Ectodermal cell (in vitro differentiated cells): ENCODE measurements around the gene SPTBN1.
"Not testable (repeated sequence)": the region's sequence is repeated elsewhere in the genome, so short reads cannot be mapped to it uniquely, and the experiment has no call there.

ENCODE experiments used
- H3K27ac ChIP-seq: 2 replicates; pipeline ENCODE4 v1.7.0; 2013; ENCODE audit warnings: mild to moderate bottlenecking, low read depth, low read length; ENCODE audit not compliant: insufficient read depth, poor library complexity, severe bottlenecking
- H3K27me3 ChIP-seq: 2 replicates; pipeline ENCODE4 v1.7.0; 2013; ENCODE audit warnings: mild to moderate bottlenecking, low read length; ENCODE audit not compliant: insufficient read depth, control insufficient read depth, poor library complexity, severe bottlenecking
- H3K36me3 ChIP-seq: one replicate; pipeline ENCODE4 v1.7.0; 2013; ENCODE audit warnings: low read length; ENCODE audit not compliant: control insufficient read depth, insufficient read depth
- H3K4me1 ChIP-seq: one replicate; pipeline ENCODE4 v1.7.0; 2013; ENCODE audit warnings: low read length; ENCODE audit not compliant: control insufficient read depth, insufficient read depth
- H3K4me3 ChIP-seq: 2 replicates; pipeline ENCODE4 v1.7.0; 2013; ENCODE audit warnings: low read depth, low read length, control low read depth; ENCODE audit not compliant: insufficient read depth
- H3K9me3 ChIP-seq: 2 replicates; pipeline ENCODE4 v1.7.0; 2013; ENCODE audit warnings: mild to moderate bottlenecking, low read length, moderate library complexity; ENCODE audit not compliant: control insufficient read depth
- WGBS, 2 experiments: methylation state at CpG; one replicate each; pipeline ENCODE4 v1.1.7; 2013; ENCODE audit warnings: missing lambda C conversion rate in 2 of 2; 5-methylcytosine and 5-hydroxymethylcytosine counted together

Gene SPTBN1

DNA sequence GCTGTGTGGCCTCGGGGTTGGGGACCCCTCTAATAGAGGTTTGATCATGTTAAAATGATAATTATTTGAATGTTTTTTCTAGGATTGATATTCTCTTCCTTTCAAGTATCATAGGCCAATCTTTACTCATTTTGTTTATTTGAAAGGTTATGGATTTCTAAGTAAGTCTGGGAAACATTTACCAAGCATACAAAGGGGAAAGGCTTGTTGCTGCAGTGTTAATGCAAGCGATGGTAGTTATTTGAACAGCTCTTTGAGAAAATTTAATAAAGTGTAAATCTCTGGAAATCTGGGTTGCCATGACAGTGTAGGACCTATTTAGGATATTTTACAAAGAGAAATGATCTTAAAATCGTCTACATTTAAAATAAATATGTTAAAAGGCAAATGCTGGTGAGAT is 56.1 kb downstream of the SPTBN1 start:
- Histone ChIP-seq H3K4me1 (no peaks in the 10 kb centered on the region), H3K4me3 (no peak overlapping the region), H3K36me3 (no peaks in the 10 kb centered on the region), H3K27ac (no peak overlapping the region), H3K9me3 (no peaks in the 10 kb centered on the region), H3K27me3 (no peaks in the 10 kb centered on the region)
- 95 to 100% methylated on average over 2 to 3 of the region's 3 CpGs for WGBS, 2 experiments

DNA sequence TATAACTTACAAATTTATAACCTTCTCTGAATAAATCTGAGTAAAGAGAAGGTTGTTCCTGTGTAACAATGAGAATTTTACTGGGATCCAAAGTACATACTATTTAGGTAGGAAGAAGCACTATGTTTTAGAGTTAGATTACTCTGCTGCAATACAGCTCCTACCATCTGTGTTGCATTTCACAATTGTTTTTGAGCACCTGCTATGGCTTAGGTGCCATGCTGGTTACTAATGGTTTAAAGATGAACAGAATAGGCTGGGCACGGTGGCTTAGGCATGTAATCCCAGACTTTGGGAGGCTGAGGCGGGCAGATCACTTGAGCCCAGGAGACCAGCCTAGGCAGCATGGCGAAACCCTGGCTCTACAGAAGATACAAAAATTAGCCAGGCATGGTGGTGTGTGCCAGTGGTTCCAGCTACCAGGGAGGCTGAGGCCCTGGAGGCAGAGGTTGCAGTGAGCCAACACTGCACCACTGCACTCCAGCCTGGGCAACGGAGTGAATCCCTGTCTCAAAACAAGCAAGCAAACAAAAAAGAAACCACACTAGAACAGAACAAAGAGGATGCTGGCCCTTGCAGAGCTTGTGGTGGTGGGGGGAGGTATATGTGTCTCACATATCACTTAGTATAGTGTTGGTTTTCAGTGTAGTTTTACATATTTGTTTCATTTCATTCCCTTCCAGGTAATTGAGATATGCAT is 56.7 kb downstream of the SPTBN1 start:
- no peaks in the 10 kb centered on the region for H3K4me1 ChIP-seq
- no peaks in the 10 kb centered on the region for H3K36me3 ChIP-seq
- no peak overlapping the region for H3K4me3 ChIP-seq
- WGBS, 2 experiments = 89 to 91% methylated on average over 3 to 4 of the region's 4 CpGs
- no peaks in the 10 kb centered on the region for H3K27me3 ChIP-seq
- no peak overlapping the region for H3K27ac ChIP-seq
- no peaks in the 10 kb centered on the region for H3K9me3 ChIP-seq

GRCh38 chr2:54513363-54513715 is 57.2 kb downstream of the SPTBN1 start:
- no peak overlapping the region for H3K27ac ChIP-seq
- H3K27me3 ChIP-seq = no peaks in the 10 kb centered on the region
- H3K36me3 ChIP-seq = no peaks in the 10 kb centered on the region
- no peaks in the 10 kb centered on the region for H3K4me1 ChIP-seq
- H3K4me3 ChIP-seq = no peak overlapping the region
- no peaks in the 10 kb centered on the region for H3K9me3 ChIP-seq

- H3K36me3 ChIP-seq = no peaks in the 10 kb centered on the region
- no peak overlapping the region for H3K4me3 ChIP-seq
- H3K9me3 ChIP-seq = no peaks in the 10 kb centered on the region
- no peaks in the 10 kb centered on the region for H3K4me1 ChIP-seq
- no peak overlapping the region for H3K27ac ChIP-seq
- no peaks in the 10 kb centered on the region for H3K27me3 ChIP-seq
- 91 to 94% methylated on average over 1 of the region's 1 CpG for WGBS, 2 experiments
Measured at GRCh38 chr2:54514822-54515569, 58.9 kb downstream of the SPTBN1 start.

DNA sequence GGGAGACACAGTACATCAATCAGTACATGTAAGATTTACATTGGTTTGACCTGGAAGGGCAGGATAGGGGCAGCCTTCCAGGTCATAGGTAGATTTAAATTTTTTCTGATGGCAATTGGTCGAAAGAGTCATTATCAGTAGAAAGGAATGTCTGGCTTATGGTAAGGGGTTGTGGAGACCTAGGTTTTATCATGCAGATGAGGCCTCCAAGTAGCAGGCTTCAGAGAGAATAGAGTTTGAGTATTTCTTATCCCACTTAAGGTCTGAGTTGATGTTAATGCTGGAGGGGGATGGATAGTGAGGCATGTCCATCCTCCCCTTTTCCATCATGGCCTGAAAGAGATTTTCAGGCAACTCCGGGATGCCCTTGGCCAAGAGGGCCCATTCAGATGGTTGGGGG is 60.7 kb downstream of the SPTBN1 start:
- H3K27ac ChIP-seq = no peak overlapping the region
- WGBS, 2 experiments = 50 to 62% methylated on average over 1 to 2 of the region's 2 CpGs
- H3K4me3 ChIP-seq = no peak overlapping the region
- H3K27me3 ChIP-seq = no peaks in the 10 kb centered on the region
- H3K36me3 ChIP-seq = no peaks in the 10 kb centered on the region
- no peaks in the 10 kb centered on the region for H3K4me1 ChIP-seq
- no peaks in the 10 kb centered on the region for H3K9me3 ChIP-seq

DNA sequence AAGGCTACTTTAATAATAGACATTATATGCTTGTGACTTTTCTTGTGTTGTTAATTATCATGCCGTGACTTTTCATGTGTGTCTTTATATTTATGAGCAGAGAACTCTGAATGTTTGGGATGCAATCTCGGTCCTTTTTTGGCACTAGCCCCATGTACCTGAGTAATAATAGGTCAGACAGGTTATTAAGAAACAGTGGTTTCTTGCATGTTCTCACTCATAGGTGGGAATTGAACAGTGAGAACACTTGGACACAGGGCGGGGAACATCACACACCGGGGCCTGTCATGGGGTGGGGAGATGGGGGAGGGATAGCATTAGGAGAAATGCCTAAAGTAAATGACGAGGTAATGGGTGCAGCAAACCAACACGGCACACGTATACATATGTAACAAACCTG is 61.9 kb downstream of the SPTBN1 start:
- 92 to 95% methylated on average over 7 of the region's 7 CpGs for WGBS, 2 experiments
- H3K9me3 ChIP-seq, H3K27ac ChIP-seq, H3K4me1 ChIP-seq, H3K36me3 ChIP-seq, H3K4me3 ChIP-seq, H3K27me3 ChIP-seq: not testable (repeated sequence)

DNA sequence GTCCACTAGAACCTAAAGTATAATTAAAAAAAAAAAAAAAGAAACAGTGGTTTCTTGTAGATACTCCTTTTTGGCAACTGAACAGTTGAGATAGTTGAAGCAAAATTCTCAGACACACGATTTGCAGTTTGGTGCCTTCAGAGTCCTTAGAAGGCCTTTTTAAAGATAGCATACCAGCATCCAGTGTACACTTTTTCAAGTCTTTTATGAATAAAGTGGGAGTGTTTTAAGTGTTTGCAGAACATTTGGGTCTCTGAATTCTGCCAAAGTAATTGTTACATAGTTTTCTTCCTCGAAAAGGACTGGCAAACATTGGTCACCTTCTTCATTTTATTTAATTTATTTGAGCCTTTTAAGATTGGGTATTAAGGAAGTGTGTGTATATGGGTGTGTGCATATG is 62.3 kb downstream of the SPTBN1 start:
- 75 to 93% methylated on average over 1 of the region's 2 CpGs for WGBS, 2 experiments
- H3K27me3 ChIP-seq = no peaks in the 10 kb centered on the region
- no peak overlapping the region for H3K4me3 ChIP-seq
- no peaks in the 10 kb centered on the region for H3K4me1 ChIP-seq
- no peaks in the 10 kb centered on the region for H3K9me3 ChIP-seq
- no peaks in the 10 kb centered on the region for H3K36me3 ChIP-seq
- no peak overlapping the region for H3K27ac ChIP-seq

DNA sequence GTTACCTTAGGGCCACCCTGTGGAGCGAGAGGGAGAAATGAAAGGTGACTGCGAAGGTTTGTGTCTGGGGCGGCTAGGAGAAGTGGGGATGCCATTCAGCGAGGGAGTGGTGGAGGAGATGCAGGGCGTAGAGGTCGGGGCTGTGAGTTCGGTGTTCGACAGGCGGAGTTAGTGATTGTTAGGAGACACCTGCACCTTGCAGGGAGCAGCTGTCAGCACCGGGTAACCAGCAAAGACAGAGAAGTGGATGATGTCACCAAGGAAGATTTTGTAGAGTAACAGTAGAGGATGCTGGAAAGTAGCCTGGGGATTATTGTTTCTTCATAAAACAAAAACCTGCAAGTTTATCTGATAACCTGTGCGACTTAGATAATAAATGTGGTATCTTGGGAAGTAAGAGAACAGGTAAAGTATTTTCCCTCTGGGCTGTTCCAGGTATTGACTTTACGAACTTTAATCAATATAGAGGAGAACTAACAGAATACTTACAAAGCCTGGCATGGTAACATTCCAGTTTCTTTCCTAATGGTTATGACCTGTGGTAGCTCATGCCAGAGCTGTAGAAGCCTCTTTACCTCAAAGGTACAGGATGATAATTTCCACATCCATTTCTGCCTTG is 63.8 kb downstream of the SPTBN1 start:
- no peaks in the 10 kb centered on the region for H3K9me3 ChIP-seq
- no peak overlapping the region for H3K4me3 ChIP-seq
- H3K36me3 ChIP-seq = no peaks in the 10 kb centered on the region
- WGBS, 2 experiments = 80 to 83% methylated on average over 12 of the region's 12 CpGs
- H3K4me1 ChIP-seq = no peaks in the 10 kb centered on the region
- no peak overlapping the region for H3K27ac ChIP-seq
- H3K27me3 ChIP-seq = no peaks in the 10 kb centered on the region

- Histone ChIP-seq H3K27ac (no peak overlapping the region), H3K9me3 (no peaks in the 10 kb centered on the region), H3K4me1 (no peaks in the 10 kb centered on the region), H3K36me3 (no peaks in the 10 kb centered on the region), H3K4me3 (no peak overlapping the region), H3K27me3 (no peaks in the 10 kb centered on the region)
- WGBS, 2 experiments = 83% methylated on average over 3 of the region's 3 CpGs
Measured at GRCh38 chr2:54520687-54521086, 64.6 kb downstream of the SPTBN1 start.

DNA sequence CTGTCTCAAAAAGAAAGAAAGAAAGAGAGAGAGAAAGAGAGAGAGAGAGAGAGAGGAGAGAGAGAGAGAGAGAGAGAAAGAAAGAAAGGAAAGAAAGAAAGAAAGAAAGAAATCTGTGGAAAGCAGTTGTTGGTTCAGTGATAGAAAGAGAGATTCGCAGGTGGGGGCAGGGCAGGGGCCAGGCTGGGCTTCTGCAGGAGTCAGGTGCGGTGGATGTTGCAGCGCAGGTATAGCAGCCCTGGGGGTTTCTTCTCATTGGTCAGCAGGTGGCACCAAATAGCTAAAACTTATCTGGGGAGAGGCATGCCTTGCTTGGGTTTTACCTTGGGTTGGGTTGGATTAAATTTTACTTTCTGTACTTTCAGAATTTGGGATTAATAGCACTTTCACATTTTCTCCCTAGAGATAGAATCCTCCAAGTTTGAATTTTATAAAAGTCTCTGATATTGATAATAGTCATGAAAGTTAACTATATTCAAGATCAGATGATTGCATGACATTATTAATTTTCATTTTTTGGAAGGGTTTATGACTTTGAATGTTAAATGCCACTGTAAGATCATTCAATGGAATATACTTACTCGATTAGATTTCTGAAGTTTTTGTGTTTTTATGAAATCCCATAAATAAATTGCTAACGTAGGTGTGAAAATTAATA is 66.6 kb downstream of the SPTBN1 start:
- no peak overlapping the region for H3K27ac ChIP-seq

More for the DNA sequence above, 66.6 kb downstream of the SPTBN1 start:
- WGBS, 2 experiments = 45 to 47% methylated on average over 5 of the region's 5 CpGs
- Histone ChIP-seq H3K27me3 (no peaks in the 10 kb centered on the region), H3K4me3 (no peak overlapping the region), H3K4me1 (no peaks in the 10 kb centered on the region), H3K9me3 (no peaks in the 10 kb centered on the region), H3K36me3 (peaks cover 5% of the 10 kb centered on the region)
